HCT116 (cell line): ENCODE data around the gene PDE6G. TPM values are rescaled to one million over a fixed set of nuclear protein-coding genes. Genes with fewer than 3 reads are reported as not detected.

Experiments
- ATAC-seq: fragments of 200-7000 bp; cut with Tn5 transposase; 2 replicates; pipeline ENCODE4 v1.9.1; 2020; ENCODE audit warnings: mild to moderate bottlenecking, moderate library complexity
- BruUV-seq: library from RNA; stranded (reverse); fragments of 400-500 nt; replicated peaks from 2 replicates; lab custom pipeline; 2021; lab: Mats Ljungman, UMichigan
- CTCF ChIA-PET: fragments of 300-600 bp; sonication (Branson Sonifier 250); formaldehyde crosslinking; loops from one replicate; lab custom pipeline; 2021; ENCODE audit warnings: antibody characterized with exemption; lab: Charles Lee
- POLR2A ChIA-PET: fragments of 300-600, 350-600 bp; sonication (Branson Sonifier 250); formaldehyde crosslinking; loops from one replicate; lab custom pipeline; 2021; ENCODE audit warnings: antibody characterized with exemption; lab: Charles Lee
- RAD21 ChIA-PET, 2 experiments: fragments of 300-600 bp; sonication (Branson Sonifier 250); formaldehyde crosslinking; loops; one replicate each; lab custom pipeline; 2023; ENCODE audit warnings: low total read pairs in 2 of 2; ENCODE audit not compliant: uncharacterized antibody in 2 of 2, unreplicated experiment in 2 of 2, low non-redundant PET in 1 of 2; lab: Charles Lee
- DNase-seq: peaks from one replicate; pipeline ENCODE4 v3.0.0-alpha.2; 2010; ENCODE audit warnings: low read depth, low spot score
- H2AFZ ChIP-seq: fragments of 200-600 bp; shearing (Covaris generic), sonication (generic); 2 replicates; pipeline ENCODE4 v1.6.1; 2017; ENCODE audit warnings: low read depth, mixed run types, mixed read lengths, antibody characterized with exemption, low read length; ENCODE audit not compliant: poor library complexity, severe bottlenecking
- H3K27ac ChIP-seq: 2 replicates; pipeline ENCODE4 v1.5.1; 2012; ENCODE audit warnings: low read depth, low read length
- H3K27me3 ChIP-seq: fragments of 200-600 bp; sonication (generic); 2 replicates; pipeline ENCODE4 v1.6.1; 2016; ENCODE audit warnings: mixed run types, low read length, mixed read lengths; ENCODE audit not compliant: insufficient read depth
- H3K36me3 ChIP-seq, 2 experiments: fragments of 200-500 bp in 1 of 2; fragments of 200-600 bp in 1 of 2; sonication (Bioruptor generic) in 1 of 2; sonication (generic) in 1 of 2; 2 replicates each; pipeline versions ENCODE4 v1.5.1 to v1.6.1; 2014 to 2016; ENCODE audit warnings: low read length in 2 of 2, inconsistent platforms in 1 of 2, mixed read lengths in 1 of 2, mixed run types in 1 of 2; ENCODE audit not compliant: insufficient read depth in 2 of 2, control insufficient read depth in 1 of 2
- H3K4me1 ChIP-seq, 2 experiments: fragments of 200-600 bp in 1 of 2; sonication (generic) in 1 of 2; 2 replicates each; pipeline versions ENCODE4 v1.5.1 to v1.6.1; 2012 to 2017; ENCODE audit warnings: low read length in 2 of 2, inconsistent platforms in 1 of 2, mild to moderate bottlenecking in 1 of 2, mixed read lengths in 1 of 2, mixed run types in 1 of 2, moderate library complexity in 1 of 2; ENCODE audit not compliant: insufficient read depth in 2 of 2, control insufficient read depth in 1 of 2
- H3K4me2 ChIP-seq: fragments of 200-600 bp; sonication (generic); 2 replicates; pipeline ENCODE4 v1.6.1; 2017; ENCODE audit warnings: mixed run types, low read length, mixed read lengths
- H3K4me3 ChIP-seq, 2 experiments: fragments of 200-600 bp in 1 of 2; sonication (generic) in 1 of 2; replicated peaks in 1 of 2; 2 replicates each; pipeline ENCODE4 v1.5.1; 2011 to 2016; ENCODE audit warnings: low read length in 2 of 2, control low read depth in 1 of 2, low read depth in 1 of 2, mild to moderate bottlenecking in 1 of 2, mixed read lengths in 1 of 2, mixed run types in 1 of 2
- H3K79me2 ChIP-seq: fragments of 200-600 bp; sonication (generic); 2 replicates; pipeline ENCODE4 v1.6.1; 2017; ENCODE audit warnings: mild to moderate bottlenecking, mixed run types, low read length, moderate library complexity, mixed read lengths; ENCODE audit not compliant: insufficient read depth
- H3K9ac ChIP-seq: fragments of 200-600 bp; sonication (generic); 2 replicates; pipeline ENCODE4 v1.6.1; 2016; ENCODE audit warnings: low read length, mixed read lengths
- H3K9me2 ChIP-seq: fragments of 200-600 bp; sonication (generic), shearing (Covaris generic); 2 replicates; pipeline ENCODE4 v1.6.1; 2017; ENCODE audit warnings: mixed run types, mild to moderate bottlenecking, moderate library complexity; ENCODE audit not compliant: insufficient read depth
- H3K9me3 ChIP-seq, 2 experiments: fragments of 200-500 bp in 1 of 2; fragments of 200-600 bp in 1 of 2; sonication (Bioruptor generic) in 1 of 2; sonication (generic) in 1 of 2; 2 replicates each; pipeline ENCODE4 v1.6.1; 2014 to 2017; ENCODE audit warnings: low read length in 2 of 2, mixed read lengths in 2 of 2, inconsistent platforms in 1 of 2, low read depth in 1 of 2, mild to moderate bottlenecking in 1 of 2, mixed run types in 1 of 2, moderate library complexity in 1 of 2; ENCODE audit not compliant: control insufficient read depth in 1 of 2, insufficient read depth in 1 of 2
- H4K20me1 ChIP-seq: fragments of 200-600 bp; sonication (generic), shearing (Covaris generic); 2 replicates; pipeline ENCODE4 v1.6.1; 2017; ENCODE audit warnings: mixed run types, mild to moderate bottlenecking, moderate library complexity; ENCODE audit not compliant: insufficient read depth
- EZH2 ChIP-seq: fragments of 200-600 bp; sonication (generic); IDR thresholded peaks from 2 replicates; pipeline ENCODE4 v1.6.1; 2017; ENCODE audit warnings: antibody characterized with exemption, mixed run types
- EZH2phosphoT487 ChIP-seq: fragments of 200-600 bp; IDR thresholded peaks from 2 replicates; pipeline ENCODE4 v1.6.1; 2018; ENCODE audit warnings: antibody characterized with exemption, borderline replicate concordance
- POLR2A ChIP-seq: IDR thresholded peaks from 2 replicates; pipeline ENCODE4 v1.7.0; 2011; ENCODE audit warnings: borderline replicate concordance; ENCODE audit not compliant: insufficient read depth, insufficient read length; ENCODE audit errors: extremely low read depth
- POLR2AphosphoS5 ChIP-seq: IDR thresholded peaks from 2 replicates; pipeline ENCODE4 v1.6.1; 2011; ENCODE audit warnings: mild to moderate bottlenecking, low read depth, low read length, moderate library complexity
- SIN3A ChIP-seq: IDR thresholded peaks from 2 replicates; pipeline ENCODE4 v1.6.1; 2012; ENCODE audit warnings: low read depth
- SP1 ChIP-seq: IDR thresholded peaks from 2 replicates; pipeline ENCODE4 v1.6.1; 2012; ENCODE audit warnings: low read depth
- ZFX ChIP-seq: fragments of 450-650 bp; IDR thresholded peaks from 2 replicates; pipeline ENCODE4 v1.6.1; 2017
- ZNF274 ChIP-seq: fragments of 200-500 bp; sonication (Bioruptor generic); IDR thresholded peaks from 2 replicates; pipeline ENCODE4 v1.6.1; 2014; ENCODE audit warnings: mild to moderate bottlenecking, low read depth, low read length, inconsistent platforms
- intact Hi-C: fragments of 100-400 bp; cut with micrococcal nuclease; formaldehyde crosslinking; loops from 2 replicates; pipeline ENCODE4 v1.10.0; 2022
- total RNA-seq: library from RNA; stranded (reverse); gene quantifications from one replicate; pipeline ENCODE4 v1.2.1, GENCODE V29; 2021; ENCODE audit not compliant: unreplicated experiment
- TF ChIP-seq, protein P1 (sequence below), 3 experiments: fragments of 200-600 bp in 1 of 3; sonication (generic) in 1 of 3; IDR thresholded peaks in 2 of 3; conservative IDR thresholded peaks in 1 of 3; 2 replicates each; pipeline ENCODE4 v1.5.1; 2012 to 2017; ENCODE audit warnings: low read depth in 2 of 3, low read length in 2 of 3, antibody characterized with exemption in 1 of 3, borderline replicate concordance in 1 of 3, control low read depth in 1 of 3, mild to moderate bottlenecking in 1 of 3, mixed read lengths in 1 of 3, mixed run types in 1 of 3, moderate library complexity in 1 of 3; ENCODE audit not compliant: insufficient read depth in 1 of 3
- TF ChIP-seq, protein P2 (sequence below): IDR thresholded peaks from 2 replicates; pipeline ENCODE4 v1.6.1; 2011; ENCODE audit warnings: mild to moderate bottlenecking, low read length, moderate library complexity; ENCODE audit not compliant: insufficient replicate concordance; ENCODE audit errors: extremely low read depth

PDE6G gene
- total RNA-seq, 1 experiment from 2014 or later: not detected

DNA sequence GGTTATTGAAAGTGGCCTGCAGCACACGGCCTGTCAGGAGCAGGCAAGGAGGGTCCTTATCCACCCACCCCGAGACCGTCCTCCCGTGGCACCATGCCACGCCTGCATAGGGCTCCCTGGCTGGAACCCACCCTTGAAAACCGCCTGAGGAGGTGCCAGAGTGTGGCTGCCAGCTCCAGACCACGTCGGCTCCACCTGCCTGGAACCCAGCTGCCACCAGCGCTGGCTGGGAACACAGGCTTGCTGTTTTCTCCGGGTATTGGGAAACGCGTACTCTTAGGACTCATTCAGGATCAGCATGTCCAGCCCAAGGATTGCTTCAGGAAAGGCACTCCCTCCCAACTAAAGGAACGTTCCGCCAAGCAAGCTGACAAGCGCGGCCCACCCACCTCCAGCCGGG lies 20.6 kb upstream of the PDE6G start:
- ChIA-PET CTCF (interaction anchor here (0.6 kb wide), 1 partner anchor 56 kb away, joined by 4 read pairs; no protein-coding TSS in a partner anchor), POLR2A (no interaction called here), RAD21 (no interaction called here)
- DNase-seq (no peak), ATAC-seq (no peak)
- no TSS peak for BruUV-seq
- H4K20me1 ChIP-seq: no peaks in the 10 kb centered on the region; the same call in 1 of the 2 replicates
- H3K9me3 ChIP-seq: no peaks in the 10 kb centered on the region
- H3K27me3 ChIP-seq: no peaks in the 10 kb centered on the region
- intact Hi-C loops: no loop called here
- peaks cover 0 to 1% of the 10 kb centered on the region in 2 experiments; a peak in 1 of 4 replicates for H3K4me1 ChIP-seq
- no peak overlapping the region for H3K9ac ChIP-seq
- H3K9me2 ChIP-seq: no peaks in the 10 kb centered on the region
- peaks cover 15% of the 10 kb centered on the region for H3K79me2 ChIP-seq
- no peak for TF ChIP-seq SIN3A
- no peak for TF ChIP-seq EZH2
- TF ChIP-seq, protein P1, sequence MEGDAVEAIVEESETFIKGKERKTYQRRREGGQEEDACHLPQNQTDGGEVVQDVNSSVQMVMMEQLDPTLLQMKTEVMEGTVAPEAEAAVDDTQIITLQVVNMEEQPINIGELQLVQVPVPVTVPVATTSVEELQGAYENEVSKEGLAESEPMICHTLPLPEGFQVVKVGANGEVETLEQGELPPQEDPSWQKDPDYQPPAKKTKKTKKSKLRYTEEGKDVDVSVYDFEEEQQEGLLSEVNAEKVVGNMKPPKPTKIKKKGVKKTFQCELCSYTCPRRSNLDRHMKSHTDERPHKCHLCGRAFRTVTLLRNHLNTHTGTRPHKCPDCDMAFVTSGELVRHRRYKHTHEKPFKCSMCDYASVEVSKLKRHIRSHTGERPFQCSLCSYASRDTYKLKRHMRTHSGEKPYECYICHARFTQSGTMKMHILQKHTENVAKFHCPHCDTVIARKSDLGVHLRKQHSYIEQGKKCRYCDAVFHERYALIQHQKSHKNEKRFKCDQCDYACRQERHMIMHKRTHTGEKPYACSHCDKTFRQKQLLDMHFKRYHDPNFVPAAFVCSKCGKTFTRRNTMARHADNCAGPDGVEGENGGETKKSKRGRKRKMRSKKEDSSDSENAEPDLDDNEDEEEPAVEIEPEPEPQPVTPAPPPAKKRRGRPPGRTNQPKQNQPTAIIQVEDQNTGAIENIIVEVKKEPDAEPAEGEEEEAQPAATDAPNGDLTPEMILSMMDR (IDR thresholded peaks at IDR 0.05 in 2 of 3, conservative IDR thresholded peaks at IDR 0.05 in 1 of 3; ENCODE audit: borderline replicate concordance in 1 of 3, insufficient read depth in 1 of 3, low read depth in 2 of 3, low read length in 2 of 3): no peak
- TF ChIP-seq ZNF274: no peak
- TF ChIP-seq POLR2A: no peak
- TF ChIP-seq SP1: no peak
- TF ChIP-seq EZH2phosphoT487: no peak
- TF ChIP-seq ZFX: no peak
- no peak for TF ChIP-seq POLR2AphosphoS5
- TF ChIP-seq, protein P2, sequence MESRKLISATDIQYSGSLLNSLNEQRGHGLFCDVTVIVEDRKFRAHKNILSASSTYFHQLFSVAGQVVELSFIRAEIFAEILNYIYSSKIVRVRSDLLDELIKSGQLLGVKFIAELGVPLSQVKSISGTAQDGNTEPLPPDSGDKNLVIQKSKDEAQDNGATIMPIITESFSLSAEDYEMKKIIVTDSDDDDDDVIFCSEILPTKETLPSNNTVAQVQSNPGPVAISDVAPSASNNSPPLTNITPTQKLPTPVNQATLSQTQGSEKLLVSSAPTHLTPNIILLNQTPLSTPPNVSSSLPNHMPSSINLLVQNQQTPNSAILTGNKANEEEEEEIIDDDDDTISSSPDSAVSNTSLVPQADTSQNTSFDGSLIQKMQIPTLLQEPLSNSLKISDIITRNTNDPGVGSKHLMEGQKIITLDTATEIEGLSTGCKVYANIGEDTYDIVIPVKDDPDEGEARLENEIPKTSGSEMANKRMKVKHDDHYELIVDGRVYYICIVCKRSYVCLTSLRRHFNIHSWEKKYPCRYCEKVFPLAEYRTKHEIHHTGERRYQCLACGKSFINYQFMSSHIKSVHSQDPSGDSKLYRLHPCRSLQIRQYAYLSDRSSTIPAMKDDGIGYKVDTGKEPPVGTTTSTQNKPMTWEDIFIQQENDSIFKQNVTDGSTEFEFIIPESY: no peak
- H3K36me3 ChIP-seq: peaks cover 13 to 24% of the 10 kb centered on the region in 2 experiments
- H3K27ac ChIP-seq: no peak overlapping the region
- no peak overlapping the region for H3K4me3 ChIP-seq
- no peak overlapping the region for H2AFZ ChIP-seq
- H3K4me2 ChIP-seq: no peak overlapping the region
